HG03432 (cell line): ENCODE data around the gene SH2D3A.
A peak's percentile ranks its signal among the peaks of the same experiment; 100 is the strongest.
"Not testable (repeated sequence)": the region's sequence is repeated elsewhere in the genome, so short reads cannot be mapped to it uniquely, and the experiment has no call there.

Experiments
- ATAC-seq: cut with Tn5 transposase; IDR thresholded peaks from one replicate; pipeline ENCODE4 v1.9.1; 2021; ENCODE audit warnings: mild to moderate bottlenecking, moderate library complexity; ENCODE audit not compliant: unreplicated experiment

Gene SH2D3A

DNA sequence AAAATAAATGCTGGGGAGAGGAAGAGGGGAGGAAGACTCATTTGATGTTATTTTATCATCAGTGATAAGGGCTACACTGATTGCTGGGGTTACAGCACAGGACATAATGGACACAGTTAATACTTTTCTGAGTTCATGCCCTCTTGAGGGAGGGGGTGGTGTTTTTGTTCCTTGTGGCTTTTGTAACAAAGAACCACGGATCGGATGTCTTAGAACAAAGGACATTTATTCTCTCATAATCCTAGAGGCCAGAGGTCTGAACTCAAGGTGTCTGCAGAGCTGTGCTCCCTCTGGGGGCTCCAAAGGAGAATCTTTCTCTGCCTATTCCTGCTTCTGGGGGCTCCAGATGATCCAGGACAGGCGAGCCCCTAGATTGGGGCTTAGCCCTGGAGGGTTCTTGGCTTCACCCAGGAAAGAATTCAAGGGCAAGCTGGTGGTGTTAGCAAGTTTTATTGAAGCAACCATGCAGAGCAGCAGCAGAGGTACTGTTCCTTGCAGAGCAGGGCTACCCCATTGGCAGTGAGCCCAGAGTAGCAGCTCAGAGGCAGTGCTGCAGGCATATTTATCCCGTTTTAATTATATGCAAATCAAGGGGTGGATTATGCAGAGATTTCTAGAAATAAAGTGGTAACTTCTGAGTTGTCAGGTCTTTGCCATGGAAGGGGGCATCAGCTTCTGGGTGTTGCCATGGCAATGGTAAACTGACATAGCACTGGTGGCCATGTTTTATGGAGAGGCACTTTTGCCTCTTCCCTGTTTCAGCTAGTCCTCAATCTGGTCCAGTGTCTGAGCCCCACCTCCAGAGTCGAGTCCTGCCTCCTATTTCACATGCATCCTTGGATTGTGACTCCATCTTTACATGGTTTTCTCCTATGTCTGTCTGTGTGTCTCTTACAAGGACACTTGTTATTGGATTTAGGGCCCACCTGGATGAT is 23.2 kb upstream of the SH2D3A start:
- no peak for ATAC-seq

DNA sequence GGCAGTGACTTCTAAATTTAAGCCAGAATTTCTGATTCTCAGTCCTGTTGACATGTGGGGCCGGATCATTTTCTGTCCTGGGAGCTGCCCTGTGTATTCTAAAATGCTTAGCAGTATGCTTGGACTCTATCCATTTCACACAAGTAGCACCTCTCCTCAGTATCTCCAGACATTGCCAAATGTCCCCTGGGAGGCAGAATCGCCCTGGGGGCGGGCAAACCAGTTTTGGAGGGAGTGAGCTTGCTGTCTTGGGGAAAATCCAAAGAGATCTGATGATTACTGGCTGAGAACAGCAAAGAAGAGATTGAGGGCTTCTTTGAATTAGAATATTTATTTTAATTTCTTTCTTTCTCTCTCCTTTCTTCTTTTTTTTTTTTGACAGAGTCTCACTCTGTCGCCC is 21.7 kb upstream of the SH2D3A start:
- no peak for ATAC-seq

DNA sequence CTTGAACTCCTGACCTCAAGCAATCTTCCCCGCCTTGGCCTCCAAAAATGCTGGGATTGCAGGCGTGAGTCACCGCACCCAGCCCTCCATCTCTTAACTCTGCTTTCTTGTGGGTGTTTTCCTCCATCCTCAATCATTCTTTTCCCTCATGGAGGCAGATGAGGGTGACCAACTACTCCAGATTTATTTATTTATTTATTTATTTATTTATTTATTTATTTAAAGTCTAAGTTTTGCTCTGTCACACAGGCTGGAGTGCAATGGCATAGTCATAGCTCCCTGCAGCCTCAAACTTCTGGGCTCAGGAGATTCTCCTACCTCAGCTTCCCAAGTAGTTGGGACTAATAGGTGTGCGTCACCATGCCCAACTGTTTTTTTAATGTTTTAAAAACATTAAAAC is 20.2 kb upstream of the SH2D3A start:
- ATAC-seq, result no peak

DNA sequence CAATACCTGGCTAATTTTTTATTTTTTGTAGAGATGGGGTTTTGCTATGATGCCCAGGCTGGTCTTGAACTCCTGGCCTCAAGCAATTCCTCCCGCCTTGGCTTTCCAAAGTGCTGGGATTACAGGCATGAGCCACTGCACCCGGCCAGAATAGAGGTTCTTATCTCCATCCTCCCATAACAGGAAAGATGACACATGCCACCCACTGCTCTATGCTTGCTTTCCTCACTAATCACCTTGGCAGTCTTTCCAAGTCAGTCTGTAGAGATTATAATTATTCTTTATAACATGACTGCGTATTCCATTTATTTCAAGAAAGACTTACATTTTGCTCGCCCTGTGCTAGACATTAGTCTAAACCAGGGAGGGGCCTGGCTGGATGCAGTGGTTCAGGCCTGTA is 12.0 kb upstream of the SH2D3A start:
- no peak for ATAC-seq

DNA sequence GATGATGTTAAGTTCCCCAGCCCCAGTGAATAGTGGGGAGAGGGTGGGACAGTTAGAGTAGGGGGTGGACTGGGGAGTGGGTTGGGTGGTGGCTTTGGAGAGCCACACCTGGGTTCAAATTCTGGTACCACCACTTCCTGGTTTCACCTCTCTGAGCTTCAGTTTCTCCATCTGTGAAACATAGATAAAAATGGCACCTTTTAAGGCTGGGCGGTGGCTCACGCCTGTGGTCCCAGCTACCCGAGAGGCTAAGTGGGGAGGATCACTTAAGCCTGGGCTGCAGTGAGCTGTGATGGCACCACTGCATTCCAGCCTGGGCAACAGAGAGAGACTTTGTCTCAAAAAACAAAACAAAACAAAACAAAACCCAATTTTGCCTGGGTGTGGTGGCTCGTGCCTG is 11.2 kb upstream of the SH2D3A start:
- no peak for ATAC-seq

DNA sequence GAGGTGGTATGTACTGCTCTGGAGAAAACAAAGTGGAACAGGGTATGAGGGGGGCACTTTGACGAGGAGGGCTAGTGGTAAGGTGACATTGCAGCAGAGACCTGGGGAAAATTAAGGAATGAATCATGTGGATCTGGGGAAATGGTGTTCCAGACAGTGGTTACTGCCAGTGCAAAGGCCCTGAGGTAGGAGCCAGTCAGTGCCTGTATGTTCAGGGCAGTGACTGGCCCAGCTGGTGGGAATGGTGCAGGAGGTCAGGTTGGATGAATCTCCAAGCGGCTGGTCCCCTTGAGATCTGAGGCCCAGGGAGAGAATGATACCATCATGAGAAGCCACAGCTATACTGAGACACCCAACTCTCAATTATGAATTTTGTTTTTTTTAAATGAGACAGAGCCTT is 10.2 kb upstream of the SH2D3A start:
- ATAC-seq, result no peak

DNA sequence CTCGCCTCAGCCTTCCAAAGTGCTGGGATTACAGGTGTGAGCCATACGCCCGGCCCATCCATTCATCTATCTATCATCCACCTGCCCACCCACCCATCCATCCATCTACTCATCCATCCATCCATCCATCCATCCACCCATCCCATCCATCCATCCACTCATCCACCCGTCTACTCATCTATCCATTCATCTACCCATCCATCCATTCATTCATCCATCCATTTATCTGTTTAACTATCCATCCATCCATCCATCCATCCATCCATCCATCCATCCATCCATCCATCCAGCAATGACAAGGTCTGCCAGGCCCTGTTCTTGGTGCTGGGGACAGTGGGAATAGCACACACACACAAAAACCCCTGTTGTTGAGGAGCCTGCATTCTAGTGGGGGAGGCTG is 9.8 kb upstream of the SH2D3A start:
- ATAC-seq, result no peak

DNA sequence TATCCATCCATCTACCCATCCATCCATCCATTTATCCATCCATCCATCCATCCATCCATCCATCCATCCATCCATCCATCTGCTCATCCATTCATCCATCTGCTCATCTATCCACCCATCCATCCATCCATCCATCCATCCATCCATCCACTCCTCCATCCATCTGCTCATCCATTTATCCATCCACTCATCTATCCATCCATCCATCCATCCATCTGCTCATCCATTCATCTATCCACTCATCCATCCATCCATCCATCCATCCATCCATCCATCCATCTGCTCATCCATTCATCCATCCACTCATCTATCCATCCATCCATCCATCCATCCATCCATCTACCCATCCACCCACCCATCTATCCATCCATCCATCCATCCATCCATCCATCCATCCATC is 8.8 kb upstream of the SH2D3A start:
- ATAC-seq, result not testable (repeated sequence)

DNA sequence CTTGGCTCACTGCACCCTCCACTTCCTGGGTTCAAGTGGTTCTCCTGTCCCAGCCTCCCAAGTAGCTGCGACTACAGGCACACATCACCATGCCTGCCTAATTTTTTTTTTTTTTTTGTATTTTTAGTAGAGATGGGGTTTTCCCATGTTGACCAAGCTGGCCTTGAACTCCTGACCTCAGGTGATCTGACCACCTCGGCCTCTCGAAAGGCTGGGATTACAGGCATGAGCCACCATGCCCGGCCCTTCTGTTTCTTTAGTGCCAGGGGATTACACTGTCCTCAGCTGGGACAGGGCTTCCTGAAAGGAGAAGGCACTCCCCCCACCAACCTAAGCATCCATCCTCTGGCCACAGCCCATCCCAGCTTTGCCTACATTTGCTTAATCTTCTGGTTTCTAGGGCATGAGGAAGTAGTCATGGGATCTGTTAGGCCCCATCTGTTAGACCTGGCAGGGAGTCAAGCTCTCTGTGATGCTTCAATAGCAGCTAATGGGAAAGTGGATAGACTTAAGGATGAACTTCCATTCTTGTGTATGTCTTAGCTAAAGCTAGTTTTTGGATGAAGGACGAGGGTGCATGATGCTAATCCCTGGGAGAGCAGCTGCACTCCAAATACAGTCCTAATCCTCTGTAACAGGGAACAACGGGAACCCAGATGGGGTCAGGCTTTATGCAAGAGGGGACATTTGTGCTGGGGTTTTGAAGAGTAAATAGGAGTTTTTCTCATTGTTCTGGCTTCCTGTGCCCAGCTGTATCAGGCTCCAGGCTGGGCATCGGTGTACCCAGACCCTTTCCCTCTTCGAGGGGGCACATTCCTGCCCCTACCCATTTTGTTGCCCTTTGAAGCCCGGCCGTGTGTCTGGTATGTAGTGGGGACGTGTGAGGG is 7.8 kb upstream of the SH2D3A start:
- no peak for ATAC-seq

DNA sequence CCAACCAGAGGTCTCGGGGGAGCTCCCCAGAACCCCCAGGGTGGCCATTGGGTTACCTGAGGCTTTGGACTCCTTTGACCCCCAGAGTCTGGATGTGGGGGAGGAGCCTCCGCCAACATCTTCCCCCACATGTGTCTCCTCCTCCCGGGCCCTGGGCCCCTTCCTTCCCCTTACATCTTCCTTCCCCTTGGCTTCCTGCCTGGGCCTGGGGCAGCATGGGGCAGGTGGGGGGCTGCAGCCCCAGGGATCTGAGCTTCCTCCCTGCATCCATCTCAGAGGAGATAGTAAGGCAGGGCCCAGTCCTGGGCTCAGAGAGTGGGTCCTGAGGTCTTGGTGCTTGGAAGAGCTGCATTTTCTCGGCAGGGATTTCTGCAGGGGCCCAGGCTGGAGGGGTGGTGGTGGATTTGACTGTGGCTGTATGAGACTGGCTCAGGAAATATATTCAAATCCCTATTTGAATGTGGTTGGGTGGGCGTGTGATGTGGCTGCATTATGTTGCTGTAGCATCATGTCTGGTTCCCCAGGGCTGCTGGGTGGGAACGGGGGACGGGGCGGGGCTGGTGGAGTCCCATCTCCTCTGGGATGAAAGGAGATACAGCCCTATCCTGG is 6.2 kb upstream of the SH2D3A start:
- ATAC-seq, result peak; percentile 37

DNA sequence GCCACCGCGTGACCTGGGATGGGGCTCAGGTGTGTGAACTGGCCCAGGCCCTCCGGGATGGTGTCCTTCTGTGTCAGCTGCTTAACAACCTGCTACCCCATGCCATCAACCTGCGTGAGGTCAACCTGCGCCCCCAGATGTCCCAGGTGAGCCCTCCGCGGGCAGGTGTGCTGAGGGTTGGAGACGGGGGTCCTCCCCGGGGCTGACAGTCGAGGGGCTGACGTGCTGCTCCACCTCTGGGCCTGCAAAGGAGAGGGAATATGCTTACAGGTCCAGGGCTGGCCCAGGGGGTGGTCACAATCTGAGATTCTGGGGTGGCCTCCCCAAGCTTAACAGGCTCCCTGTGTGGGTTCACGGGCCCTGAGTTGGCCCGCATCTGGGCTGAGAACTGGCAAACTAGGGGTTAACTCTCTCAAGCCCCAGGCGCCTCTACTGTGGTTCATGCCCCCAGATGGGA is 5.7 kb upstream of the SH2D3A start:
- ATAC-seq, result no peak

DNA sequence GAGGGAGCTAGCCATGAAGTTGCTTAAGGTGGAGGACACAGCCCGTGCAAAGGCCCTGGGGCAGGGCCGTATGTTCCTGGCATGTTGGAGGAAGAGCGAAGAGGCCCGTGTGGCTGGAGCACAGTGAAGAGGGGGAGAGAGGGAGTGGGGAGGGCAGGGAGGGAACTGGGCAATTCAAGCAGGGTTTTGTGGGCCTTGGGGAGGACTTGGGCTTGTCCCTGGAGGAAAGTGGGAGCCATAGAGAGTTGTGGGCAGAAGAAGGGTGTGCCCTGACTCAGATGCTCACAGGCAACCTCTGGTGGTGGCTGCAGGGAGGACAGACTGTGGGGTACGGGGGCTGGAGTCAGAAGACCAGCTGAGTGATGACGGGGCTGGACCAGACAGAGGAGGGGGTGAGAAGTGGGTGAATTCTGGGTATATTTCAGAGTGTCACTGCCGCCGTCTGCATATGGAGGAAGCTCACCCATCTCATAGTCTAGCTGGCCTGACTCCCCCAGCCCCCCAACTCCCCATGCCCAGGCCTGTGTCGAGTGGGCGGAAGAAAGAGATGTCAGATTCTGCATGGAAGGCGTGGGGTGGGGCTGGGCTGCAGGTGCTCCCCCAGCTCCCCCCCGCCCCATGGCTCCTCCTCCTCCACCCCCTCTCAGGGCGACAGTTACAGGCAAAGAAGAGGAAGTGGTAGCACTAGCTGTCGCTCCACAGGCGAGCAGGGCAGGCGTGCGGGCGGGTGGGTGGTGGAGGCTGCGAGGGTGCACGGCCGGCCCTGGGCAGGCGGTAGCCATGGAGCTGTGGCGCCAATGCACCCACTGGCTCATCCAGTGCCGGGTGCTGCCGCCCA is 5.0 kb upstream of the SH2D3A start, which contains the start of gene VAV1:
TSS of gene VAV1 (plus strand) at position 681 of the 838 bp plus-strand sequence. CDS start at position 781, 100 bp downstream.
- peak; percentile 48 for ATAC-seq

DNA sequence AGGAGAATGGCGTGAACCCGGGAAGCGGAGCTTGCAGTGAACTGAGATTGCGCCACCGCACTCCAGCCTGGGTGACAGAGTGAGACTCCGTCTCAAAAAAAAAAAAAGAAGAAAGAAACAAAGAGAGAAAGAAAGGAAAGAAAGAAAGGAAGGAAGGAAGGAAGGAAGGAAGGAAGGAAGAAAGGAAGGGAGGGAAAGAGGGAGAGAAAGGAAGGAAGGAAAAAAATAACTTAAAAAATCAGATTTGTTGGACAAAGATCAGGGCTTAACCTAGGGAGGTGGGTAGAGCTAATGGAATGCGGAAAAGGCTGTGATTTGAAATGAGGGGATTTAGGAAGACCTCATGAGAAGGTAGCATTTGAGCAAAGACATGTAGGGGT is 4.4 kb upstream of the SH2D3A start:
- not testable (repeated sequence) for ATAC-seq

DNA sequence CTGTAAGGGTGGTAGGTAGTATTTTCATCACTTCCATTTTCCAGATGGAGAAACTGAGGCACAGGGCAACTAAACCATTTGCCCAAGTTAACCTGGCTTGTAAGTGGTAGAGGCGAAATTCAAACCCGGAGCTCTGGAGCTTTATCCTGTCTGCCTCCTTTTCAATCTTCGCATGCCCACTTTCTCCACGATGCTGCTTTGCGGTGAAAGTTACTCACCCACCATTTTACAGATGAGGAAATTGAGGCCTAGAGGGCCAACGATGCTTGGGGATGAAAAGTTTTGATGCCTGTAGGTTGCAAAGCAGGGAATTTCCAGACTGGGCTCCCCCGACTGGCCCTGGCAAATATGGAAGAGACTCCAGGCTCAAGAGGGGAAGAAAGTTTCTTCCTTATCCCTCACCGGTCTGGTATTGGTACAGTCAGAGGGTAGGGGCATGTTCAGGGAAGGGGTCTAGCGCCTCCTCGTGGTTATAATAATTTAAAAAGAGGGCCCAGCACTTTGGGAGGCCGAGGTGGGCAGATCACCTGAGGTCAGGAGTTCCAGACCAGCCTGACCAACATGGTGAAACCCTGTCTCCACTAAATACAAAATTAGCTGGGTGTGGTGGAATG is 1.9 kb upstream of the SH2D3A start:
- no peak for ATAC-seq

DNA sequence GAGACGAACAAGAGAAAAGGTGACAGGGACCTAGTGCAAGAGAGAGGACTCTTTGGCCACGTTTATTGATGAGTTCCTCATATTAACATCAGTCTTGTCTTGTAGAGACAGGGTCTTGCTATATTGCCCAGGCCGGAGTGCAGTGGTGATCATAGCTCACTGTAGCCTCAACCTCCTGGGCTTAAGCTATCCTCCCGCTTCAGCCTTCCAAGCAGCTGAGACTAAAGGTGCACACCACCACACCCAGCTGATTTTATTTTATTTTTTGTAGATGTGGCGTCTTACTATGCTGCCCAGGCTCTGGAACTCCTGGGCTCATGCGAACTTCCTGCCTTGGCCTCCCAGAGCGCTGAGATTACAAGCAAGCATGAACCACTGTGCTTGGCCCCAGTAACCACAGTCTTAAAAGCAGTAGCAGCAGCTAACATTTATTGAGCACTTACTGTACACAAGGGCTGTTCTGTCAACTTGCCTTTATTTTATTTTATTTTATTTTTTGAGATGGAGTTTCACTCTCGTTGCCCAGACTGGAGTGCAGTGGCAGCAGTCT is 1.1 kb upstream of the SH2D3A start:
- no peak for ATAC-seq

DNA sequence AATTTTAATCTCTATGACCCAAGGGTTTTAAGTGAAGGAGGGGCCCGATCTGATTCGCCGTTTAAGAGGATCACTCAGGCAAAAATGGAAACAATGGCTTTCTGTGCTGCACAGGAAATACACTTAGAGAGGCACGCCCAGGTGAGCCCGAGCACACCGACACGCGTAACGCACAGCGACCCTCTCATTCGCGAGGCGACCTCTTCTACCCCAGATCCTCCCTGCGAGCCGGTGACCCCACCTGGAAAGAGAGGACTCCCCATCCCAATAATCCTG is 216 bp downstream of the SH2D3A start:
- ATAC-seq, result peak; percentile 14

DNA sequence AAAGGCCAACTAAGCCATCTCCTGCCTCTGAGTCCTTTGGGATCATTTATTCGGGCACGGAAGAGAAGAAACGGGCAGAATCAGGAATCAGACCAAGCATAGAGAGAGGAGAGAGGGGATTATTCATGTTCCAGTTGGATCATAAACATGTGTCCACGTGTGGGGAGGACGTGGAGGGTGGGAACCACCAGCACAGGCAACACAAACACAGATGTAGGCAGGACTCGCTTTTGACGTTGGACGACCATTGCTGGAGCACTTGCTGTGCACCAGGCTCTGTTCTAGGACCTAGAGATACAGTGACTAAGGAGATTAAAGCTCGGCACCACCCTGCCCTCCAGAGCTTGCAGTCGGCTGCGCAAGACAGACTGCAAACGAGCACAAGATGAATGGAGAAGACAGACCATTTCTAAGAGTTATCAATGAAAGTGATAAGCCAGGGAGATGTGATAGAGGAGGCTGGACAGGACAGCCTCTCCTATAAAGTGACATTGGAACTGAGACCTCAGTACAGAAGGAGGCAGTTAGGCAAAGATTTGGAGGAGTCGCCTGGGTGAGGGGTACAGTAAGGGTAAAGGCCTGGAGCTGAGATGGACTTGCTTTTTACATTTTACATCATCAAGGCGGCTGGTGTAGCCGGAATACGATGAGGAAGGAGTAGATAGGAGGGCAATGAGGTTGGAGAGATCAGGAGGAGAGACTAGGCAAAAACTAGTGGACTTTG is 716 bp downstream of the SH2D3A start:
- ATAC-seq, result no peak

DNA sequence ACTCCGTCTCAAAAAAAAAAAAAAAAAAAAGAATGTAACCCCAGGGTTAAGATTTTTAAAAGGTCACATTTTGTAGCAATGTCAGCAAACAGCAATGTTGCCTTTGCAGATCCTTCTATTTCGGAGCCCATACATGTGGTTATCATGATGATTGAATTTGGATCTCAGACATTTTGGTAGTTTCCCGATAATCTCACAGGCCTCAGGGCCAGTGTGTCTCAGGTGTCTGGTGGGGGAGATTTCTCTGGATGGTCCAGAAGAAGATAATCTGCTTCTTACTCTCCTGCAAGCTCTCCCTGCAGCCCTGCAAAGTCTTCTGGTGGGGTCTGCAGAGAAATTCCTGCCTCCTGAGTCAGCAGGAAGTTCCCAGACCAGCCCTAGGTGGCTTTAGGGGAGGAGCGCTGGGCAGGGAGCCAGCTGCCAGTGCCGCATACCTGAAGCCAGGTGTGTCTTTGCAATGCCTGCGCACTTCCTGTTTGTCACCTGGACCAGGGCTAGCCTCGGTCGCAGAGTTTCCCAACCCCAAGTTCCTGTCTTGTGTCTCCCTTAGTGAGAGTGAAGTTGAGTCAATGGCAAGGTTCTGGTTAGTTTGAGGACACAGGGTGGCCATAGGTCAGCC is 1.4 kb downstream of the SH2D3A start:
- ATAC-seq, result no peak
